ENCODE results near the gene NTRK2.

NTRK2 gene

DNA sequence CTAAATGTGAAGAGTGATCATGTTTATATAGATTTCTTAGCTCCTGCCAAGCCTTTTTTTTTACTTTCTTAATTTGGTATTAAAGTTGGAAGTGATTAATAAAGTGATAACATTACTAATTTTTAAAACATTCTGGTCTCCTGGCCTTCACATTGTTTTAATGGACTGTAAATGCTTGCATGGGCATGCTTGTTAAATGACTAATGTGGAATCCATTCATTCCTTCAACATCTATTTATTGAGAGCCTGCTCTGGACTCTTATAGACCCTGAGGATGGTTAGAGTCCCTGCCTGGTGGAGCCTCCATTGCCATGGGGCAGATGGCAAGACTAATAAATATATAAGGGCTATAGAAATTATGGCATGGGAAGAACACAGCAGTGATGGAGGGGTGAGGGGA lies 103.5 kb downstream of the NTRK2 start:
- Histone ChIP-seq H3K4me1 (ENCODE audit: insufficient read depth, low read length) (no peaks in the 10 kb centered on the region), H3K9ac (ENCODE audit: low read depth, low read length) (no peak overlapping the region), H4K20me1 (ENCODE audit: insufficient read depth, low read length) (no peaks in the 10 kb centered on the region), H3K4me3 (ENCODE audit: low read depth in 1 of 2, low read length in 2 of 2) (no peak overlapping the region), H3K9me3 (ENCODE audit: insufficient read depth, low read length, severe bottlenecking) (no peaks in the 10 kb centered on the region), H3K27me3 (ENCODE audit: insufficient read depth, low read length, poor library complexity) (no peaks in the 10 kb centered on the region), H2AFZ (ENCODE audit: low read depth, low read length) (no peak overlapping the region), H3K79me2 (ENCODE audit: insufficient read depth, low read length) (no peaks in the 10 kb centered on the region), H3K27ac (ENCODE audit: low read length) (no peak overlapping the region), H3K4me2 (ENCODE audit: insufficient read depth, low read length) (no peak overlapping the region), H3K36me3 (ENCODE audit: insufficient read depth, low read length) (no peaks in the 10 kb centered on the region)
- ATAC-seq (ENCODE audit: insufficient read depth, low read depth) (no peak), DNase-seq (no peak)
- TF ChIP-seq EZH2 (IDR thresholded peaks at IDR 0.05; ENCODE audit: borderline replicate concordance, low read depth, low read length, severe bottlenecking) = no peak
- TF ChIP-seq, protein P1, sequence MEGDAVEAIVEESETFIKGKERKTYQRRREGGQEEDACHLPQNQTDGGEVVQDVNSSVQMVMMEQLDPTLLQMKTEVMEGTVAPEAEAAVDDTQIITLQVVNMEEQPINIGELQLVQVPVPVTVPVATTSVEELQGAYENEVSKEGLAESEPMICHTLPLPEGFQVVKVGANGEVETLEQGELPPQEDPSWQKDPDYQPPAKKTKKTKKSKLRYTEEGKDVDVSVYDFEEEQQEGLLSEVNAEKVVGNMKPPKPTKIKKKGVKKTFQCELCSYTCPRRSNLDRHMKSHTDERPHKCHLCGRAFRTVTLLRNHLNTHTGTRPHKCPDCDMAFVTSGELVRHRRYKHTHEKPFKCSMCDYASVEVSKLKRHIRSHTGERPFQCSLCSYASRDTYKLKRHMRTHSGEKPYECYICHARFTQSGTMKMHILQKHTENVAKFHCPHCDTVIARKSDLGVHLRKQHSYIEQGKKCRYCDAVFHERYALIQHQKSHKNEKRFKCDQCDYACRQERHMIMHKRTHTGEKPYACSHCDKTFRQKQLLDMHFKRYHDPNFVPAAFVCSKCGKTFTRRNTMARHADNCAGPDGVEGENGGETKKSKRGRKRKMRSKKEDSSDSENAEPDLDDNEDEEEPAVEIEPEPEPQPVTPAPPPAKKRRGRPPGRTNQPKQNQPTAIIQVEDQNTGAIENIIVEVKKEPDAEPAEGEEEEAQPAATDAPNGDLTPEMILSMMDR (IDR thresholded peaks at IDR 0.05; ENCODE audit: borderline replicate concordance, extremely low read depth, low read length, poor library complexity, severe bottlenecking) = no peak

DNA sequence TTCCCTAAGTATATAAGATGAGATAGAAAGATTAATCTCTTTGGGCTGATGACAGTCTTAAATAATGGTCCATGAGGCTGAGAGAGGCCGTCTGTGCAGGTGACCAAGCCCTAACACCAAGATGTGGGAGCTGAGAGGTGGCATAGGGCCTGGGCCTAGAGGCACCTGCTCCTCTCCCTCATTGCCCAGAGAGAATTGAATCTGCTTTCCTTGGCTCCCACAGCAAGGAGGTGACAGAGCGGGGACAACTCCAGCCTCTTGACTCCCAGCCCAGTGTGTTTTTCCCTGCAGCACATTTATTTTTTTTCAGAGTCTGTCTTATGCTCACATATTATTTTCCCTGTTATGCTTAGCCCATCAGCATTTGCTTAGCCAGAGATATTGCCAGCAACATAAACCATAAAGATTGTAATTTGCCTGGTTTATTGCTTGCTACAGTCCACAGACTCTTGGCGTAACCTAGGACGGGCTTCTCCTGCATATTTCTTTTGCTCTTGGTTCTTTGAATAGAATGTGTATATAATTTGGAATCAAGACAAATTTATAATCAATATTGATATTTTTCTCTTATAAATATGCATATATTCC lies 105.6 kb downstream of the NTRK2 start:
- Histone ChIP-seq H3K27me3 (ENCODE audit: insufficient read depth, low read length, poor library complexity) (no peaks in the 10 kb centered on the region), H3K9ac (ENCODE audit: low read depth, low read length) (no peak overlapping the region), H3K4me1 (ENCODE audit: insufficient read depth, low read length) (no peaks in the 10 kb centered on the region), H3K9me3 (ENCODE audit: insufficient read depth, low read length, severe bottlenecking) (no peaks in the 10 kb centered on the region), H3K4me2 (ENCODE audit: insufficient read depth, low read length) (no peak overlapping the region), H3K4me3 (ENCODE audit: low read depth in 1 of 2, low read length in 2 of 2) (no peak overlapping the region), H3K79me2 (ENCODE audit: insufficient read depth, low read length) (no peaks in the 10 kb centered on the region), H3K27ac (ENCODE audit: low read length) (no peak overlapping the region), H2AFZ (ENCODE audit: low read depth, low read length) (no peak overlapping the region), H3K36me3 (ENCODE audit: insufficient read depth, low read length) (no peaks in the 10 kb centered on the region), H4K20me1 (ENCODE audit: insufficient read depth, low read length) (no peaks in the 10 kb centered on the region)
- DNase-seq = no peak
- no peak for TF ChIP-seq EZH2 (IDR thresholded peaks at IDR 0.05; ENCODE audit: borderline replicate concordance, low read depth, low read length, severe bottlenecking)
- TF ChIP-seq, protein P1 (IDR thresholded peaks at IDR 0.05; ENCODE audit: borderline replicate concordance, extremely low read depth, low read length, poor library complexity, severe bottlenecking) = no peak
- ATAC-seq (ENCODE audit: insufficient read depth, low read depth) = no peak

DNA sequence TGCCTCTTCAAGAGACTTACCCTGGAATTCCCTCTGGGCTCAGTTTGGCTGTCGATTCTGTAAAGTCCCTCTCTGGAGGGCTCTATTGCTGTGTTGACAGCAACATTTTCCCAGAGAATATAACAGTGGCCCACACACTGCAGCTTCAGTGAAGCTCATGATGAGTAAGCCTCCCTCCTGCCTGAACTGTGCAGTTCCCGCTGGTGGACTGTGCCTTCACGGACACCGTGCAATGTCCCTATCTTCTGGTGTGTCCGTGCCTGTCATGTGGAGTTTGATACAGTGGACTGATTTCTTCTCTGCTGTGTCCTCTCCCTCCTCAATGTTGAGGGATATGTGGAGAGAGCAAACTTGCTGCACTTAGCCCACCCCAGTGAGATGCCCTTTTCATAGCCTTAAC lies 109.0 kb downstream of the NTRK2 start:
- Histone ChIP-seq H4K20me1 (ENCODE audit: insufficient read depth, low read length) (no peaks in the 10 kb centered on the region), H3K36me3 (ENCODE audit: insufficient read depth, low read length) (no peaks in the 10 kb centered on the region), H3K27me3 (ENCODE audit: insufficient read depth, low read length, poor library complexity) (no peaks in the 10 kb centered on the region), H3K4me1 (ENCODE audit: insufficient read depth, low read length) (no peaks in the 10 kb centered on the region), H3K79me2 (ENCODE audit: insufficient read depth, low read length) (no peaks in the 10 kb centered on the region), H2AFZ (ENCODE audit: low read depth, low read length) (no peak overlapping the region), H3K27ac (ENCODE audit: low read length) (no peak overlapping the region), H3K4me2 (ENCODE audit: insufficient read depth, low read length) (no peak overlapping the region), H3K4me3 (ENCODE audit: low read depth in 1 of 2, low read length in 2 of 2) (no peak overlapping the region), H3K9me3 (ENCODE audit: insufficient read depth, low read length, severe bottlenecking) (no peaks in the 10 kb centered on the region), H3K9ac (ENCODE audit: low read depth, low read length) (no peak overlapping the region)
- TF ChIP-seq, protein P1 (IDR thresholded peaks at IDR 0.05; ENCODE audit: borderline replicate concordance, extremely low read depth, low read length, poor library complexity, severe bottlenecking) = no peak
- no peak for TF ChIP-seq EZH2 (IDR thresholded peaks at IDR 0.05; ENCODE audit: borderline replicate concordance, low read depth, low read length, severe bottlenecking)
- ATAC-seq (ENCODE audit: insufficient read depth, low read depth) (no peak), DNase-seq (no peak)

DNA sequence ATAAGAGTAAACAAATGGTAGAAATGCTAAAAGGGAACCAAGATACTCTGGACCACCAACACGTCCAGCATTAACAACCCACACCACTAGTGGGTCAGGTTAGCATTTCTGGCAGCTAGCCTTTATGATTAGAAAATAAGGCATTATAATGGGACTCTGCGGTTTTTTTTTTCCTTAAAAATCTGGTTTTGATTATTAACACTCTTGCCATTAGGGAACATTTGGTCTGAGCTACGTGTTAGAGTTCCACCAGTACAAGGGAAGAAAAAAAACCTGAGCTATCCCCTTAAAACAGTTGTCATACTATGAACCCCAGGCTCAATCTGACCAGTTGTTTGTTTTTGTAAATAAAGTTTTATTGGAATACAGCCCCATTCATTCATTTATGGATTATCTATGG lies 110.4 kb downstream of the NTRK2 start:
- Histone ChIP-seq H3K4me1 (ENCODE audit: insufficient read depth, low read length) (no peaks in the 10 kb centered on the region), H3K4me2 (ENCODE audit: insufficient read depth, low read length) (no peak overlapping the region), H3K9me3 (ENCODE audit: insufficient read depth, low read length, severe bottlenecking) (no peaks in the 10 kb centered on the region), H4K20me1 (ENCODE audit: insufficient read depth, low read length) (no peaks in the 10 kb centered on the region), H3K9ac (ENCODE audit: low read depth, low read length) (no peak overlapping the region), H2AFZ (ENCODE audit: low read depth, low read length) (no peak overlapping the region), H3K27me3 (ENCODE audit: insufficient read depth, low read length, poor library complexity) (no peaks in the 10 kb centered on the region), H3K36me3 (ENCODE audit: insufficient read depth, low read length) (no peaks in the 10 kb centered on the region), H3K79me2 (ENCODE audit: insufficient read depth, low read length) (no peaks in the 10 kb centered on the region), H3K4me3 (ENCODE audit: low read depth in 1 of 2, low read length in 2 of 2) (no peak overlapping the region), H3K27ac (ENCODE audit: low read length) (no peak overlapping the region)
- DNase-seq = no peak
- TF ChIP-seq, protein P1 (IDR thresholded peaks at IDR 0.05; ENCODE audit: borderline replicate concordance, extremely low read depth, low read length, poor library complexity, severe bottlenecking) = no peak
- no peak for TF ChIP-seq EZH2 (IDR thresholded peaks at IDR 0.05; ENCODE audit: borderline replicate concordance, low read depth, low read length, severe bottlenecking)
- no peak for ATAC-seq (ENCODE audit: insufficient read depth, low read depth)
